ENCODE results near the gene DPP6.

The DPP6 gene

DNA sequence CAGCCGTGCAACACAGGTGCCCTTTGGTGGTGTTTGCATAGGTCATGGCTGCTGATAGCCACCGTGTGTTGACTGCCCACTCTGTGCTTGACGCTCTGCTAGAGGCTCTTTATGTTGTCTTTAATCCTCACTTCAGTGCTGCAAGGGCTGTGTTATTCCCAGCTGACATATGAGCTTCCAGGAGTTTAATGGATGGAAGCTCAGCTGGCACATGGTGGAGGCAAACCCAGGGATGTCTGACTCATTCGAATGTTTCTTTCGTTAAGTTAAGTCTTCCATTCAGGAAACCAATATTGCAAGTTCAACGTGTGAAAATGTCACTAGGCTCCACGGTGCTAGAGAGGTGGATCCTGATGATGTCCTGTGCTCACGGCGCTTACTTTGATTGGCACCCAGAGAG is 378.4 kb downstream of the DPP6 start:
- H3K4me1 ChIP-seq (ENCODE audit: insufficient read depth, low read length, poor library complexity, severe bottlenecking): no peaks in the 10 kb centered on the region
- no peak overlapping the region for H3K4me3 ChIP-seq (ENCODE audit: low read length, poor library complexity, severe bottlenecking)
- H3K36me3 ChIP-seq (ENCODE audit: insufficient read depth, low read length): no peaks in the 10 kb centered on the region
- no peak overlapping the region for H2AFZ ChIP-seq (ENCODE audit: low read length)
- TF ChIP-seq EZH2phosphoT487 (IDR thresholded peaks at IDR 0.05; ENCODE audit: borderline replicate concordance) (no peak), CTCF (conservative IDR thresholded peaks at IDR 0.05; ENCODE audit: low read length) (no peak)
- H4K20me1 ChIP-seq (ENCODE audit: insufficient read depth, low read length, poor library complexity, severe bottlenecking): no peaks in the 10 kb centered on the region
- no peaks in the 10 kb centered on the region for H3K79me2 ChIP-seq (ENCODE audit: insufficient read depth, low read length)
- no peaks in the 10 kb centered on the region for H3K27me3 ChIP-seq (ENCODE audit: insufficient read depth, low read length, poor library complexity, severe bottlenecking)
- no peak overlapping the region for H3K9ac ChIP-seq (ENCODE audit: low read depth, low read length, poor library complexity, severe bottlenecking)
- H3K9me3 ChIP-seq (ENCODE audit: insufficient read depth, low read depth, low read length): no peaks in the 10 kb centered on the region
- H3F3A ChIP-seq (ENCODE audit: low read depth): no peaks in the 10 kb centered on the region
- no peak overlapping the region for H3K4me2 ChIP-seq (ENCODE audit: low read depth, low read length, poor library complexity, severe bottlenecking)
- no peaks in the 10 kb centered on the region for H3K9me2 ChIP-seq (replicated peaks; ENCODE audit: low read depth, low read length)

GRCh38 chr7:154431045-154431444 is 378.8 kb downstream of the DPP6 start:
- H3F3A ChIP-seq (ENCODE audit: low read depth): no peaks in the 10 kb centered on the region
- no peaks in the 10 kb centered on the region for H4K20me1 ChIP-seq (ENCODE audit: insufficient read depth, low read length, poor library complexity, severe bottlenecking)
- no peak overlapping the region for H3K9ac ChIP-seq (ENCODE audit: low read depth, low read length, poor library complexity, severe bottlenecking)
- H3K36me3 ChIP-seq (ENCODE audit: insufficient read depth, low read length): no peaks in the 10 kb centered on the region
- no peaks in the 10 kb centered on the region for H3K9me2 ChIP-seq (replicated peaks; ENCODE audit: low read depth, low read length)
- H2AFZ ChIP-seq (ENCODE audit: low read length): no peak overlapping the region
- no peak overlapping the region for H3K4me3 ChIP-seq (ENCODE audit: low read length, poor library complexity, severe bottlenecking)
- no peak overlapping the region for H3K4me2 ChIP-seq (ENCODE audit: low read depth, low read length, poor library complexity, severe bottlenecking)
- H3K9me3 ChIP-seq (ENCODE audit: insufficient read depth, low read depth, low read length): no peaks in the 10 kb centered on the region
- H3K79me2 ChIP-seq (ENCODE audit: insufficient read depth, low read length): no peaks in the 10 kb centered on the region
- H3K27me3 ChIP-seq (ENCODE audit: insufficient read depth, low read length, poor library complexity, severe bottlenecking): no peaks in the 10 kb centered on the region
- H3K4me1 ChIP-seq (ENCODE audit: insufficient read depth, low read length, poor library complexity, severe bottlenecking): no peaks in the 10 kb centered on the region
- TF ChIP-seq EZH2phosphoT487 (IDR thresholded peaks at IDR 0.05; ENCODE audit: borderline replicate concordance) (no peak), CTCF (conservative IDR thresholded peaks at IDR 0.05; ENCODE audit: low read length) (no peak)

DNA sequence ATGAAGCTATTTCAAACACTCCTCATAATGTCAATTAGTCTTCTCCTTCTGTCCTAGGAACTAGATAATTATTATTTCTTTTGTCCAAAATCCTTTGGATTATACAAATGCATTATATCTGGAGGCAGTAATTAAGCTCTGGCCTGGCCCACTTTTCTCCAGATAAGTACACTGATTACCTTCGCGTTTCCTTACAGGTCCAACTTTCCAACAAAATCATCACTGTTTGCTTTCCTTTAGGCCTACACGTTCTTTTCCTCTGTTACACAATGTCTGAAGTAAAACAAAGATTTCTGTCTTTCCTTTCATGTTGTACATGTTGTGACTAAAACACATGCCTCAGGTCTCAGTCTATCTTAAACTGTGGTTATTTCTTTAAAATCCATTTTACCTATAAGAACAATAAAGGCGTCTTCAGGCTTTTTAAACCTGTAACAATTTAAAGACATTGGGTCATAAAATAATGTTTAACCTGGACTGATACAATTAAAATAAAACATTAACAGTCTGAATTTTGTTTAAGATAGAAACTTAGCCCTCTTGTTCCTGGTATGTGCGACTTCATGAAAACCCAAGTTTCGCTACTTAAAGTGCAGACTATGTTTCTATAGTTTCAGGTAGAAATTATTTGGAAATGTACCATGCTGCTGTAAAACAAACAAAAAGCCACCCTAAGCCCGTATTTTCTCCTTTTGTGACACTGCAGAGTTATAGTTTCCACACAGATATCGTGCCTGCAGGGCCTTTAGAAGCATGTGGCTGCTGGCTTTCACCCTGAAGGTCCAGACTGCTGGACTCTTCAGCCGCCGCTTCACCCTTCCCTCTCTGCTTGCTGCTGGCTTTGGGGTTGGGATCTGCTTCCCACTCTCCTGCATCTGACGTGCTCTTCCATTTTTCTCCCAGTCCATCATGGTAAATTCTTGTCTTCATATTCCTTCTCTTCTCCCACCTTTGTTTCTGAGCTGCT is 381.7 kb downstream of the DPP6 start:
- Histone ChIP-seq H3K4me2 (ENCODE audit: low read depth, low read length, poor library complexity, severe bottlenecking) (no peak overlapping the region), H3F3A (ENCODE audit: low read depth) (no peaks in the 10 kb centered on the region), H3K4me1 (ENCODE audit: insufficient read depth, low read length, poor library complexity, severe bottlenecking) (no peaks in the 10 kb centered on the region), H3K9ac (ENCODE audit: low read depth, low read length, poor library complexity, severe bottlenecking) (no peak overlapping the region), H3K9me3 (ENCODE audit: insufficient read depth, low read depth, low read length) (no peaks in the 10 kb centered on the region), H3K4me3 (ENCODE audit: low read length, poor library complexity, severe bottlenecking) (no peak overlapping the region), H3K79me2 (ENCODE audit: insufficient read depth, low read length) (no peaks in the 10 kb centered on the region), H3K36me3 (ENCODE audit: insufficient read depth, low read length) (no peaks in the 10 kb centered on the region), H4K20me1 (ENCODE audit: insufficient read depth, low read length, poor library complexity, severe bottlenecking) (no peaks in the 10 kb centered on the region), H3K27me3 (ENCODE audit: insufficient read depth, low read length, poor library complexity, severe bottlenecking) (no peaks in the 10 kb centered on the region), H2AFZ (ENCODE audit: low read length) (no peak overlapping the region), H3K9me2 (replicated peaks; ENCODE audit: low read depth, low read length) (no peaks in the 10 kb centered on the region)
- no peak for TF ChIP-seq CTCF (conservative IDR thresholded peaks at IDR 0.05; ENCODE audit: low read length)
- TF ChIP-seq EZH2phosphoT487 (IDR thresholded peaks at IDR 0.05; ENCODE audit: borderline replicate concordance): no peak

All from Loucy (cell line).